GM21528 (cell line): ENCODE measurements around the gene ARRDC2.
A peak's percentile ranks its signal among the peaks of the same experiment; 100 is the strongest.
"Not testable (repeated sequence)": the region's sequence is repeated elsewhere in the genome, so short reads cannot be mapped to it uniquely, and the experiment has no call there.

Experiments
- ATAC-seq: cut with Tn5 transposase; IDR thresholded peaks from one replicate; pipeline ENCODE4 v1.9.1; 2021; ENCODE audit warnings: mild to moderate bottlenecking, moderate library complexity; ENCODE audit not compliant: unreplicated experiment, low FRiP score

ARRDC2 gene

GRCh38 chr19:18013210-18014111 is 5.5 kb downstream of the ARRDC2 start:
- ATAC-seq, result no peak

GRCh38 chr19:18014197-18014596 is 6.2 kb downstream of the ARRDC2 start:
- no peak for ATAC-seq

GRCh38 chr19:18016209-18016910 is 8.4 kb downstream of the ARRDC2 start:
- ATAC-seq, result no peak

- no peak for ATAC-seq
Measured at GRCh38 chr19:18017275-18018083, 9.5 kb downstream of the ARRDC2 start.

- no peak for ATAC-seq
Measured at GRCh38 chr19:18020212-18021085, 12.5 kb downstream of the ARRDC2 start.

GRCh38 chr19:18021121-18021755 is 13.3 kb downstream of the ARRDC2 start:
- ATAC-seq, result no peak

- no peak for ATAC-seq
Measured at GRCh38 chr19:18023622-18024251, 15.8 kb downstream of the ARRDC2 start.

- ATAC-seq, result no peak
Measured at GRCh38 chr19:18027151-18027550, 19.2 kb downstream of the ARRDC2 start.

- no peak for ATAC-seq
Measured at GRCh38 chr19:18029617-18030338, 21.8 kb downstream of the ARRDC2 start.

- not testable (repeated sequence) for ATAC-seq
Measured at GRCh38 chr19:18031401-18031800, 23.4 kb downstream of the ARRDC2 start.

- not testable (repeated sequence) for ATAC-seq
Measured at GRCh38 chr19:18032102-18032501, 24.1 kb downstream of the ARRDC2 start.

- ATAC-seq, result no peak
Measured at GRCh38 chr19:18041054-18041453, 33.1 kb downstream of the ARRDC2 start.

GRCh38 chr19:18043676-18044075 is 35.7 kb downstream of the ARRDC2 start:
- ATAC-seq, result no peak

- ATAC-seq, result peak; percentile 86
Measured at GRCh38 chr19:18044825-18045304, 36.9 kb downstream of the ARRDC2 start.

GRCh38 chr19:18045307-18046050 is 37.5 kb downstream of the ARRDC2 start:
- no peak for ATAC-seq

GRCh38 chr19:18046059-18046718 is 38.2 kb downstream of the ARRDC2 start:
- ATAC-seq, result no peak

- ATAC-seq, result no peak
Measured at GRCh38 chr19:18049385-18049784, 41.4 kb downstream of the ARRDC2 start.
